SW480 (cell line): ENCODE data around the gene DAB1.

Experiments
- DNase-seq: peaks from one replicate; pipeline ENCODE4 v3.0.0-alpha.2; 2016; ENCODE audit warnings: low spot score

Gene DAB1

DNA sequence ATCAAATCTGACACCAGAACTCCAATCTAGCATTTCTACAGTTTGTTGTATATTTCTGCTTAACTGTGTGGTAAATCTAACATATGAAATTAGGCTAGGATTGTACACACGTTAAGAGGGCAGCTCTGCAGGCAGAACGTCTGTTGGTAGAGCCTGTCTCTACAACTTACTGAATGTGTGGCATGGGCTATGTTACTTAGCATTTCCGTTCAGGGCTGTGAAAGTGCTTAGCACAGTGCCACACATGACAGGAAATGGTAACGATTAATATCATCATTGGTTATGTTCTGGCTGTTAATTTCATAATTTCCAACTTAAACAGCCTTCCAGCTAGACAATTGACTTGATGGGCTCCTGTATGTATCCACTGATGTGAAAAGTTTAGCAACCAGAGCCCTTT lies 448.4 kb downstream of the DAB1 start:
- no peak for DNase-seq

DNA sequence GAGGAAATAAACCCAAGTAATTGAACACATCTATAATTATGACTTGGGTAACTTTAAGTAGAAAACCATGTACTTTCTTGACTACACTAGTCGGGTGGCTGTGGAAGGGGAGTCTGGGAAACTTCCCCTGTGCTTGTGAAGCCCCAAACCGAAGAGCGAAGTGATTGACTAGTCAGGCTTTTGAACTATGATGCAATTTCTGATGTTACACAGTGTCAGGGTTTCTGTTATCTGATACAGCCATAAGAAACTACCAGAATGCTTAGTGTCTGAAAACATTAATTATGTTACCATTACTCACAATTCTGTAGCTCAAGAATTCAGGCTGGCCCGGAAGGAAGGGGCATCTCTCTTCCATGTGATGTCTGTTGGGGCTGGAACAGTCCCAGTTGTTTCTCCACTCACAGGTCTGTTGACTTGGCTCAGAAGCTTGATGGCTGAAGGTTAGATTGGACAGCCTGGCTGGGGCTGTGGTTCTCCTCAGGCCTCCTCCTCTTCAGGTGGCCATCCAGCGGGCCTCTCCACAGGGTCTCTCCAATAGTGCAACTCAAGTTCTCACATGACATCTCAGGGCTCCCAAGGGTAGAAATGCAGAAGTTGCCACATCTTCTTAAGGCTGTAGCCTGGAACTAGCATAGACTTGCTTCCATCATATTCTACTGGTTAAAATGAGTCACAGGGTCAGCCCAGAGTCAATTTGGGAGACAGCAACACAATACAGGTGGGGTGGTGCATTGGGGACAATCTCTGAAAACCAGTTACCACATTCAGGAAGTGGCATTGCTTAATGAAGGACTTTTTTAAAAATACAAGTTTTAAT lies 449.7 kb downstream of the DAB1 start:
- DNase-seq: no peak

GRCh38 chr1:56972976-56973375 lies 450.9 kb downstream of the DAB1 start:
- DNase-seq: no peak

GRCh38 chr1:56970280-56970679 lies 453.6 kb downstream of the DAB1 start:
- no peak for DNase-seq

- DNase-seq: no peak
Measured at GRCh38 chr1:56968878-56969495, 454.9 kb downstream of the DAB1 start.

GRCh38 chr1:56967900-56968832 lies 455.7 kb downstream of the DAB1 start:
- peak; percentile 4 for DNase-seq

- DNase-seq: no peak
Measured at GRCh38 chr1:56967355-56967754, 456.5 kb downstream of the DAB1 start.

DNA sequence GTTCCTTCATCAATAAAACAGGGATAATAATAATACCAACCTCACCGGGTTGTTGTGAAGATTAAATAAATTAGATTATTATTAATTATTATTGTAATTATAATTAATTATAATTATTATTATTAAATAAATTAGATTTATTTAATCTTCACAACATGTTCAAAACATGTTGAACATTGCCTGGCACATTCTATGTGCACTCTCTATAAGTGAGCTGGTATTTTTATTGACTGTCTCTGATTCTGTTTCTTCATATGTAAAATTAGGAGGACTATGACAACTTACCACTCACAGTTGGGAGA lies 457.2 kb downstream of the DAB1 start:
- DNase-seq: no peak

- no peak for DNase-seq
Measured at GRCh38 chr1:56965916-56966697, 457.8 kb downstream of the DAB1 start, which contains the start of gene C8B. TSS of gene C8B (minus strand) at chr1:56966015. CDS start at chr1:56965948, 67 bp downstream.

DNA sequence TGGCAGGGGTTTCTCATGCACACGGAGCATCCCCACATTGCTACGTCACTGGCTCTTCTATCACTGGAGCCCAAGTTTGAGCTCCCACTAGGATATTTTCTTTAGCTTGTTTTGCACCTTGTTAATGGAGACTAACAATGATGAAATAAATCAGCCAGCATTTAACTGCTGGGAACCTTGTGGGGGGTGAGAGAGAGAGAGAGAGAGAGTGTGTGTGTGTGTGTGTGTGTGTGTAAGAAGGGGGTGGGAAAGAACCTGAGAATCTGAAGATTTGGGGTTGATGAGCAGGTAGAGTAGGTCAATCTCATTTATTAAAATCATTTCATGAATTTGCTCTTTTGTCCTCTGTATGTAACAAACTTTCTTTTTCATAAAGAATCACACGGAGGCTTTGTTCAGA lies 458.7 kb downstream of the DAB1 start:
- no peak for DNase-seq

GRCh38 chr1:56964349-56965017 lies 459.4 kb downstream of the DAB1 start:
- no peak for DNase-seq

DNA sequence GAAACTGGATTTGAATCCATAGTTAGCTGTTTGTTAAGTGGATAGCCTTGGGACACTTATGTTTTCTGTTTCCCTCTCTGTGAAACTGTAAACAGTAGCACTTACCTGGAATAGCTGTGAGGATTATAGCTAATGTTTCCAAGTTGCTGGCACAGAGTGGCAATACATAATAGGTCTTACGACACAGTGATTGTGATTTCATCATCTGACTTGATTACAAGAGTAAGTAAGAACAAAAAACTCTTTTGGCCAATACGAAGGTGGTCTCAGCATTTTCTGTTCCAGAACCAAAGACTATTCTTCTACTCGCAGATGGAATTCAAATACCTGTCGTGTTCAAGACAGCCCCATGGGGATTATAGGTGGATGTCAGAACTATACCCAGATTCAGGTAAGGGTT lies 460.2 kb downstream of the DAB1 start:
- no peak for DNase-seq

DNA sequence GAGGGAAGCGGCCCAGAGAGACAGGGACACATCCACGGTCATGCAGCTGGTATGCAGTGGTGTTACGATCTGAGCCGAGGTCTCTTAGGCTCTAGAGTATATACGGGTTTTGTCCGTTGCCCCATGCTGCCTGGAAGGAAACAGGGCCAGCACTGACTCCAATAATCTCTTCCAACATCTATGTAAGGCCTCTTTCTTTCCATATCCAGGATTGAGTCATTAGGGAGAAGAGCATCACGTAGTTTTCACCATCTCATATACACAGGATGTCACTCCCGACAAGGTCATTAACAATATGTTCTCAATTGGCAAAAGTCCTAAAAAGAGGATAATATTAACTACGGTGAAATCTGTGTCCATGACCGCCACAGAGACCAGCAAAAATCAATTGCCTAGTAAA lies 462.4 kb downstream of the DAB1 start:
- DNase-seq: no peak

- DNase-seq: no peak
Measured at GRCh38 chr1:56958526-56958925, 465.3 kb downstream of the DAB1 start.

DNA sequence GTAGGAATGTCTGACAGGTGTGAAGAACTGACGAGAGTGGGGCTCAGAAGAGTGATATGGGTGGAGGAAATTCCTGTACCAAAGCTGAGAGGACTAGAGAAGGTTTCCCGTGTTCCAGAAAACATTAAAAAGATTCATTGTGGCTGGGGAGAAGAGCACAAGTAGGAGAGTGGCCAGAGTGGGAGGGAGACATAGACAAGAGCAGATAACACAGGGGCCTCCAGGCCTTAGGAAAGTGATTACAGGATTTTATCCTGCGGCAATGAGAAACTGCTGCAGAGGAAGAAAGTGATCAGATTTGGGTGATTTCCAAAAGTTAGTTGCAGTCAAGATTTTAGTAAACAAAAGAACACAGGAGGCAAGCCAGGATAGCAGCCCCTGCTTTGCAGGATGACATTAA lies 465.9 kb downstream of the DAB1 start:
- no peak for DNase-seq

- DNase-seq: no peak
Measured at GRCh38 chr1:56954664-56955063, 469.2 kb downstream of the DAB1 start.

GRCh38 chr1:56953386-56953785 lies 470.5 kb downstream of the DAB1 start:
- no peak for DNase-seq

GRCh38 chr1:56952501-56952900 lies 471.4 kb downstream of the DAB1 start:
- no peak for DNase-seq

DNA sequence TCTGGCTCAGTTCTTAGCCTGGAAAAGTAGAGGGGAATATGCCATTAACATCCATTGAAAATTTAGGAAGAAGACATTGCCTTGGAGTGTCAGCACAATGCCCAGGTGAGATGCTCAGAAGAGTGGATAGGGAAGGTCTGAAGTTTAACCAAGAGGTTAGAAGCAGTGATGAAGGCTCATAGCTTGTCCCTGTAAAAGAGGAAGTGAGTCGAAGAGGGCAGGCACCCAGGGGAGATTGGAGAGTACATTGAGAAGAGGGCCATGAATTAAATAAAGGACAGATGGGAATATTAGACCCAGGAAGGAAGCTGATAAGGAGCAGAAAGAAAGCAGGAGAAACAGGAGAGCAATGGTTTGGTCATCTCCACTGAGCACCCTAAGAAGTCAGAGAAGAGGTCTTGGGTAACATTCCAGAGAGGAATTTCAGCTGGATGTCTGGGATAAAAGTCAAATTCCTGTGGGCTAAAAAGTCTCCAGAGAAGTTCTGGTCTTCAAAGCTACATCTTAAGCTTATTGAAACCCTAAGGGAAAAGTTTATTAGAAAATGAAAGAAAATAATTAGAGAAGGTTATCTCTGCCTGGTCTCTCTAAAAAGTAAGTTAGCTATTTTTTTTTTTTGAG lies 475.3 kb downstream of the DAB1 start:
- DNase-seq: no peak
